GM19468 (cell line): ENCODE measurements around the gene SEPTIN12.

Experiments used
- ATAC-seq: cut with Tn5 transposase; IDR thresholded peaks from one replicate; pipeline ENCODE4 v1.9.1; 2021; ENCODE audit warnings: mild to moderate bottlenecking, moderate library complexity, moderate number of reproducible peaks; ENCODE audit not compliant: unreplicated experiment; ENCODE audit errors: extremely low read depth

Gene SEPTIN12

GRCh38 chr16:4787627-4788482 is at the start of gene SEPTIN12:
TSS of gene SEPTIN12 (minus strand) at chr16:4788345. CDS start at chr16:4787645, 700 bp downstream.
- ATAC-seq: no peak

GRCh38 chr16:4836727-4837126 is 48.6 kb upstream of the SEPTIN12 start:
- no peak for ATAC-seq

- ATAC-seq: no peak
Observed at GRCh38 chr16:4833584-4833983, 45.4 kb upstream of the SEPTIN12 start.

GRCh38 chr16:4832698-4833343 is 44.7 kb upstream of the SEPTIN12 start:
- no peak for ATAC-seq

- ATAC-seq: no peak
Observed at GRCh38 chr16:4831616-4832015, 43.5 kb upstream of the SEPTIN12 start.

GRCh38 chr16:4830408-4830807 is 42.3 kb upstream of the SEPTIN12 start:
- ATAC-seq: no peak

- no peak for ATAC-seq
Observed at GRCh38 chr16:4828567-4829321, 40.6 kb upstream of the SEPTIN12 start.

- no peak for ATAC-seq
Observed at GRCh38 chr16:4826980-4827379, 38.8 kb upstream of the SEPTIN12 start.

- no peak for ATAC-seq
Observed at GRCh38 chr16:4826526-4826925, 38.4 kb upstream of the SEPTIN12 start.

- no peak for ATAC-seq
Observed at GRCh38 chr16:4825196-4825595, 37.1 kb upstream of the SEPTIN12 start.

GRCh38 chr16:4820652-4821051 is 32.5 kb upstream of the SEPTIN12 start:
- ATAC-seq: no peak

- no peak for ATAC-seq
Observed at GRCh38 chr16:4814542-4815173, 26.5 kb upstream of the SEPTIN12 start.

GRCh38 chr16:4814046-4814445 is 25.9 kb upstream of the SEPTIN12 start:
- no peak for ATAC-seq

GRCh38 chr16:4813251-4814003 is 25.3 kb upstream of the SEPTIN12 start:
- ATAC-seq: no peak

GRCh38 chr16:4811773-4812172 is 23.6 kb upstream of the SEPTIN12 start:
- ATAC-seq: no peak

GRCh38 chr16:4811242-4811641 is 23.1 kb upstream of the SEPTIN12 start:
- ATAC-seq: no peak

- ATAC-seq: no peak
Observed at GRCh38 chr16:4806280-4806679, 18.1 kb upstream of the SEPTIN12 start.

GRCh38 chr16:4805231-4805630 is 17.1 kb upstream of the SEPTIN12 start:
- ATAC-seq: no peak

- ATAC-seq: no peak
Observed at GRCh38 chr16:4803898-4804762, 16.0 kb upstream of the SEPTIN12 start.
